ENCODE results near the gene CACNB2.

DNA sequence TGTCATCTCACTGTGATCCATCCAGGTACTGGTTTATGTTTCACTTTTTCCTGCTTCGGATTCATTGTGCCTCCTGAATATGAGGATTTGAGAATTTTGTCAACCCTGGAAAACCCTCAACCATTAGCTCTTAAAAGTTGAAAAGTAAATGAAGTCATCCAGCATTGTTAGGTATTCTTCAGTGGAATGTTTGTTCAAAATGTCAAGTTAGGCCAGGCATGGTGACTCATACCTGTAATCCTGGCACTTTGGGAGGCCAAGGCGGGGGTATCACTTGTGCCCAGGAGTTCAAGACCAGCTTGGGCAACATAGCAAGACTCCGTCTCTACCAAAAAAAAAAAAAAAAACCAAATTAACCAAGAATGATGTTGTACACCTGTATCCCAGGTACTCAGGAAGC is 289.1 kb downstream of the CACNB2 start:
- no peak for TF ChIP-seq POLR2A (IDR thresholded peaks at IDR 0.05; ENCODE audit: low read depth, low read length)
- no peak for TF ChIP-seq POLR2AphosphoS5 (IDR thresholded peaks at IDR 0.05; ENCODE audit: low read depth, low read length)
- no peak for TF ChIP-seq TAF1 (IDR thresholded peaks at IDR 0.05; ENCODE audit: borderline replicate concordance, low read depth, low read length)
